IPS-NIHi7 (cell line): ENCODE measurements around the gene RLN3.
A peak's percentile ranks its signal among the peaks of the same experiment; 100 is the strongest.

Experiments
- DNase-seq: peaks from one replicate; pipeline ENCODE4 v3.0.0; 2012; ENCODE audit warnings: mixed read lengths; ENCODE audit errors: extremely low spot score

RLN3 gene

DNA sequence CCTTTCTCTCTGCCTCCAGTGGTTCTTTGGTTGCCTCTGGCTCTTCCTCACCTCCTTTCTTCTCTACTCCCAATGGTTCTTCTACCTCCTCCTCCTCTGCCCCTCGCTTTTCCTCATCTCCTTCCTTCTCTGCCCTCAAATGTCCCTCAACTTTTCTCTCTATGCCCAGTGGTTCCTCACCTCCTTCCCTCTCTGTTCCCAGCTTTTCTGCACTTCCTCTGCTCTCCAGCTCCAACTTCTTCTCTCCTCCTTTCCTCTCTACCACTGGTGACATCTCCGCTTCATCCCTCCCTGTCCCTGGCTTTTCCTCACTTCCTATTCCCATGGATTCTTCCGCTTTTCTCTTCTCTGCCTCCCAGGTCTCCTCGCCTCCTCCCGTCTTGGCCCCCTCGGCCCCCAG, 26.2 kb downstream of the RLN3 start:
- DNase-seq: no peak

DNA sequence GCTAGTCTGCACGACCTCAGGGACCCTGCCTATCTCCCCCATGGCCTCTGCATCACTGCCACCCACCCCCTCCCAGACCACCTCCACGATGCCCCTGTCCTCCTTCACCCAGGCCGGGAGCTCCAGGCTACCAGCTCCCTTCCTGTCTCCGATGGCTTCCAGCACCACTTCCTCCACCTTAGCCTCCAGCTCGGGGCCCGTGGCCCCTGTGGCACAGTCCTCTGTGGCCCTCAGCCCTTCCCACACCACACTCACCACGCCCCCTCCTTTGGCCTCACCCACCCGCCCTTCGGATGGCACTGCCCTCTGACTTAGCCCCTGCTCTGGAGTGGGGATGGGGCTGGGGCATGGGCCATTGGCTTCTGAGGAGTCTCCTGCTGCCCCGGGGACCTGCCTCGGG, 26.8 kb downstream of the RLN3 start:
- DNase-seq: no peak

DNA sequence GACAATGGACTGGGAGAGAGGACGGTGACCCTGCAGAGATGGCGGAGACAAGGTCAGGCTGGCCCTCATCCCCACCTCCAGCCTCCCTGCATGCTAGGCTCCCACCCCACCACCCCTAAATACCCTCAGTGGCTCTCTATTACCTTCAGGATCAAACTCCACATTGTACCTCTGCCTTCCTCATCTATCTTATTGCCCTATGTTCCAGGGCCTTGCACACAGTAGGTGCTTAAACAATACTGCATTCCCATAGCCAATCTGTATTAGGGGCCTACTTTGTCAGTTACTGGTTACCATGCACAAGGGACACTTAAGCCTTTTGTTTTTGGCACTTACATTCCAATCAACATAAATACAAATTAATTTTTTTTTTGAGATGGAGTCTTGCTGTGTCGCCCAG, 27.4 kb downstream of the RLN3 start:
- no peak for DNase-seq

DNA sequence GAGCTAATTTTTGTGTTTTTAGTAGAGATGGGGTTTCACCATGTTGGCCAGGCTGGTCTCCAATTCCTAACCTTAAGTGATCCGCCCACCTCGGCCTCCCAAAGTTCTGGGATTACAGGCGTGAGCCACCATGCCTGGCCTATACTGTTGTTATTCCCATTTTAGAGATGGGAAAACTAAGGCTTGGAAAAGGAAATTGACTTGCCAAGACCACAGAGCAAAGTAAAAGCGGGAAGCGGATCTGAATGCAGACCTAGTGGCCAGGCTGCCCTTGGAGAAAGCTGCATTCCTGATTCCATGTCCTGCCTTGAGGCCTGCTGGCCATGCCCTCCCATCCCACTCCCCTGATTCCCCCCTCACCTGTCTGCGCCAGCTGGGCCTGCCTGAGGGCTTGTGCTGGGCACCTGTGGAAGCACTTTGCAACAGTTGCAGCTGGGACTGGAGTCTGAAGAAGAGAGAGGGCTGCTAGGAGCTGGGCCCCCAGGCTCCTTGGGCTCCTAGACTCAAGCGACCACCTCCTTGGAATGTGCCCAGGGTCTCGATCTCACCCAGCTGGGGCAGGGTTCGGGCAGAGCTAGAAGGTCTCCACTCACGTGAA, 28.2 kb downstream of the RLN3 start:
- DNase-seq: no peak

DNA sequence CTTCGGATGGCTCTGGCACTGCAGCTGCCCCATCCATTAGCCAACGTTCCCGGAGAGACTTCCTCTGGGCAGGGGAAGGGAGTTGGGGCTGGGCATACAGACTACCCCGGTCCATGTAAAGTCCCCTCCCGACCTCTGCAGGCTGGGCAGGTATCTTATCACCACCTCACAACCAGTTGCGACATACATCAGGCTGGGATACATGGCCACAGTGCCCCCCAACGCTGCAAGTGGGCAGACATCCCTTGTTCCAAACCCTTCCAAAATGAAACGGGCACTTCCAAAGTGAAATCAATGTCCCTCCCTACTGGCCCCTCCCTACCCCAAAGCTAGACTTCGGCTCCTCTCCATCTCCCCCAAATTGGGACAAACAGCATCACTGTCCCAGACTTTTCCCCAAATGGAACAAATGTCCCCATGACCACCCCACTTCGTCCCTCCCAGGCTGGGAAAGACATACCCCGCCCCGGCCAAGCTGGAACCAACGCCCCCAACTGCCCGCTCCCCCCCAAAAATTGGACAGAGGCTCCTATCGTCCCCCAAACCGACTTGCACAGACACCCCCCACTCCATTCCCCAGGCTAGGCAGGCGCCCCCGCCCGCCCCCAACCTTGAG, 28.9 kb downstream of the RLN3 start:
- DNase-seq: peak; percentile 10

DNA sequence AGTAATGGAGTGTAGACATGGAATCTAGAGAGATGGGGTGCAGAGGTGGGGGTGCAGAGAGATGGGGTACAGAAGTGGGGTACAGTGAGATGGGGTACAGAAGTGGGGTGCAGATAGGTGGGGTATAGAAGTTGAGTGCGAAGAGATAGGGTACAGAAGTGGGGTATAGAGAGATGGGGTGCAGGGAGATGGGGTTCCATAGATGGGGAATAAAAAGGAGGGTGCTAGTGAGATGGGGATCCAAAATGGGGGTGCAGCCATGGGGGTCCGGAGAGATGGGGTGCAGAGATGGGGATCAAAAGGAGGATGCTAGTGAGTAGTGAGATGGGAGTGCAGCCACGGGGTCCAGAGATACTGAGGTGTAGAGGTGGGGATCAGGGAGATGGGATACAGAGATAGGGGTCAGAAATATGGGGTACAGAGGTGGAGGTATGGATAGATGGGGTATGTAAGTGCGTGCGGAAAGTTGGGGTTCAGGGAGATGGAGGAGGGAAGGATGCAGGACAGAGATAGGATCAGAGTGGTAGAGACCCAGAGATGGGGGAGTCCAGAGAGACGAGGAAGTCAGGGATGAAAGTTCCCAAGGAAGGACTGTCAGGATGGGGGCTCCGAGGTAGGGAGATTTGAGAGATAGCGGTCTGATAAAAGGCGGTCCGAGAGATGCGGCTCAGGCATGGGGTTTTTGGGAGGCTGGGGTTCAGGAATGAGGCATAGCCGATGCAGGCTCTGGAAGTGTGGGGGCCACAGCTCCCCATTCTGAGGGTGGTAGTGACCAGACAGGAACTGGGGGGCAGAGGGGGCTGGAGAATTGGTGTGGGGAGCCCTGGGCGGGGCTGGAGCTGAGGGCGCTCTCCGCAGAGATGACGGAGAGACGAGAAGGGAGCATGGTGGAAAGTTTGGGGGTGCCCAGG, 30.5 kb downstream of the RLN3 start:
- DNase-seq: no peak

DNA sequence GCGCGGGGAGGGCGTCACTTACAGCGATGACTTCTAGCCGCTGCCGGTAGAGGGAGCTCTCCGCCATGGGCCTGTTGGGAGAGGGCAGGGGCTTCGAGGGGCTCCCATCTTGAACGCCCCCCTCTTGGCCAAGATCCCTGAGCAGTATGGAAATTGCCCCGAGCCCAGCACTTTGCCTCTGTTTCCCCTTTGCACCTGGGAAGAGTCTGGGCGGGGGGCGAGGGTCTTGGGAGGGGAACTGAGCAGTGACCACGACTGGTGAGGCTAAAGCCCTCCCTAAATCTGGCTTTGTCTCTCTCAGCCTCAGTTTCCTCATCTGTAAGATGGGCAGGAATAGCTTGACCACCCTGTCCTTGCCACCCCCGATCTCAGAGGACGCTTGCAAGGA, 31.1 kb downstream of the RLN3 start:
- DNase-seq: peak; percentile 69

DNA sequence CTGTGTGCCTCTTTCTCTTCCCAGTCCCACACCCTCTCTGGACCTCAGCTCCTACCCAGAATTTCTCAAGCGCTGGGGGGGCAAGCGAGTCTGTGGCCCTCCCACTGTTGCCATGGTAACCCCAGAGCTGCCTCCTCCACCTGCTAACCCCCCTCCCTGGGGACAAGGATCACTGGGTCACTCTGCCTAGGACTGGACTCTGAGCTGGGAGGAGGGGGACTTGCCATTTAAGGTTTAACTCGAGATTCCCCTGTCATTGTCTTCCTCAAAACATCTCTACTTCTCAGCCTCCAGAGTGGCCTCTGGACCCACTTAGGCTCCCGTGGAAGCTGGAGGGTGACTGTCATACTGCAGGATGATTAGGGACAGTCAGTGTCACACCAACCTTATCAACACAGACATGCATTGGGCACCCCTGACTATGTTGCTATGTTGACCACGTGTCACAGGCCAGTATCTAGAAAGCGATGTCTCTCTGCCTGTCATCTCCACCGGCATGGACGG, 31.8 kb downstream of the RLN3 start:
- DNase-seq: no peak

DNA sequence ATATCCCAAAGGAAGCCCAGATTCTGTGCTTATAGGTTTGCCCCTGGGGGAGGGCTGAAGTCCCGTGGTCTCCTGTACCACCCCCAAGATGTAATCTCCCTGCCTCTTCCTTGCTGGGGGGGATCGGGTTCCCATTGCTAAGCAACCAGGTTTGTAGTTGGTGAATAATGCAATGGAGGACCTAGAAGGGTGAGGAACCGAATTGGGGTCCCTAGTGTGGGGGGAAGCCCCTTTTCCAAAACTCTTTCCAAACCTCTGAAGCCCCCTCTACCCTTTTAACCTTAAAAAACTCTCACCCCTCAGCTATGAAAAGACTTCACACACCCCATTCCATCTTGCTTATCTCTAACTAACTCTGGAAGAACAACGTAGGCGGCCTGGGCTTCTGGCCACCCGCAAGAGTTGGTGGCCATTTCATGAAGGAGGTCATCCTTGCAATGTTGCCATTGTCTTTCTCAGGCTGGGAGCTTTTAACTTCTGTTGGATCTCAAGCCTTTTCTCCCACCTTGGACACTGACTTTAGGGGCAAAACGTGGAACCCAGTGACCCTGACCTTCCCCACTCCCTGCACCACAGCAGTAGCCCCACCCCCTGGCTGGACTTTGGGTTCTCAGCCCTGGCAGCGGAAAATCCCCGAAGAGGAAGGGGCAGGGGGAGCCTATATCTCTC, 33.3 kb downstream of the RLN3 start:
- DNase-seq: no peak

DNA sequence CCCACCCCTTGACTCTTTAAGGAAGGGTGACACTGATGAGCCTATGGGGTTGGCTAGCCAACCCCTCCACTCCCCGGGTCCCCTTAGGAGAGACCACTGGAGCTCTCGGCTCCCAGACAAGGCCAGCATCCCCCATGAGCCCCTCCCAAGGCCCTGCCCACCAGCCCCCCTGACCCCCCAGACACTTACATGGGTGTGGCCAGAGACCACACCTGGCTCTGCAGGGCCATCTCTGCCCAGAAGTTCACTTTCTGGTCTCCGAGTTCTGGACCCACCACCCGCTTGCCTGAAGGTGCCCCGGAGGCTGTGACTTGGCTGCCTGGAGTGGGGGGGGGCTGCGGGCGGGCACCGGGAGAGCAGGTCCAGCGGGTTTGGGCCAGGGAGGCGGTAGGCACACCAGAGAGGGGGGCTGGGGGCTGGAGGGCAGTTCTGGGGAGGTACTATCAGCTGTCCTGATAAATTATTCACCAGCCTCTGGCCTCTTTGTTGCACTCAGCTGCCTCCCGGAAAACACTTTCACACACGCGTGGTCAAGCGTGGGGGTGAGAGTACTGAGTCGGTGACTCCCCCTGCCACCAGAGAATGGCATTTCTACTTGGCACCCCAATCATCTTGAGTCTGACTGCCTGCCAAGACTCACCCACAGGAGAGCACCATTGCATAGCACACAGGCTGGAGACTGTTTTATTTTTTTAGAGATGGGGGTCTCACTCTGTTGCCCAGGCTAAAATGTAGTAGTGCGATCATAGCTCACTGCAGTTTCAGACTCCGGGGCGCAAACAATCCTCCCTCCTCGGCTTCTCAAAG, 34.0 kb downstream of the RLN3 start, which contains the start of gene PALM3:
Gene PALM3, minus strand, starts transcription at position 326 of the 807 bp plus-strand sequence. Its CDS starts 96 bp downstream, at position 230.
- no peak for DNase-seq

DNA sequence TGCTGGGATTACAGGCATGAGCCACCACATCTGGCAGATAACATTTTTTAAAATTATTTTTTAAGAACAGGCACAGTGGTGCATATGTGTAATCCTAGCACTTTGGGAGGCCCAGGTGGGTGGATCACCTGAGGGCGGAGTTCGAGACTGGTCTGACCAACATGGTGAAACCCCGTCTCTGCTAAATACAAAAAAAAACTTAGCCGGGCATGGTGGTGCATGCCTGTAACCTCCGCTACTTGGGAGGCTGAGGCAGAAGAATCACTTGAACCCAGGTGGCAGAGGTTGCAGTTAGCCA, 34.6 kb downstream of the RLN3 start:
- no peak for DNase-seq

DNA sequence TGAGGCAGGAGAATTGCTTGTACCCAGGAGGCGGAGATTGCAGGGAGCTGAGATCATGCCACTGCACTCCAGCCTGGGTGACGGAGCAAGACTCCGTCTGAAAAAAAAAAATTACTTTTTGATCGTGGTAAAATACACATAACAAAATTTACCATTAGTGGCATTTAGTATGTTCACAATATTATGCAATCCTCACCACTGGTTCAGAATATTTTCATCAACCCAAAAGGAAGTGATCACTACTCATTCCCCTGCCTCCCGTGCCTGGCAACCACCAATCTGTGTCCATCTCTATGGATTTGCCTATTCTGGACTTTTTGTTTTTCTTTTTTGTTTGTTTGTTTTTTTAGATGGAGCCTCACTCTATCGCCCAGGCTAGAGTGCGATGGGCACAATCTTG, 35.2 kb downstream of the RLN3 start:
- no peak for DNase-seq

DNA sequence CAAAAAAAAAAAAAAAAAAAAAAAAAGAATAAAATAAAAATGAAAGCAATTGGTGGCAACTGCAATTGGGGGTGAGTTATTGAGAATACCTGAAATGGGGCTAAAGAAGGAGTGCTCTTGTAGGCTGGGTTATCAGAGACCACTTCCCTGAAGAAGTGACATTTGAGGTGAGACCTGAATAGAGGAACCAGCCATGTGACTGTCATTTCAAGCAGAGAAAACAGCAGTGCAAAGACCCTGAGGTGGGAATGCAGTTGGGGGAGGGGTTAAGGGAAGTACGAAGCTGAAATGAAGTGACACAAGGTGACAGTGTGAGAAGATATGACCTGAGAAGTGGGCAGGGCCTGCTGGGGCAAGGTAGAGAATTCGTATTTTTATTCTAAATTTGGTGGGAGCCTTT, 38.2 kb downstream of the RLN3 start:
- DNase-seq: no peak

DNA sequence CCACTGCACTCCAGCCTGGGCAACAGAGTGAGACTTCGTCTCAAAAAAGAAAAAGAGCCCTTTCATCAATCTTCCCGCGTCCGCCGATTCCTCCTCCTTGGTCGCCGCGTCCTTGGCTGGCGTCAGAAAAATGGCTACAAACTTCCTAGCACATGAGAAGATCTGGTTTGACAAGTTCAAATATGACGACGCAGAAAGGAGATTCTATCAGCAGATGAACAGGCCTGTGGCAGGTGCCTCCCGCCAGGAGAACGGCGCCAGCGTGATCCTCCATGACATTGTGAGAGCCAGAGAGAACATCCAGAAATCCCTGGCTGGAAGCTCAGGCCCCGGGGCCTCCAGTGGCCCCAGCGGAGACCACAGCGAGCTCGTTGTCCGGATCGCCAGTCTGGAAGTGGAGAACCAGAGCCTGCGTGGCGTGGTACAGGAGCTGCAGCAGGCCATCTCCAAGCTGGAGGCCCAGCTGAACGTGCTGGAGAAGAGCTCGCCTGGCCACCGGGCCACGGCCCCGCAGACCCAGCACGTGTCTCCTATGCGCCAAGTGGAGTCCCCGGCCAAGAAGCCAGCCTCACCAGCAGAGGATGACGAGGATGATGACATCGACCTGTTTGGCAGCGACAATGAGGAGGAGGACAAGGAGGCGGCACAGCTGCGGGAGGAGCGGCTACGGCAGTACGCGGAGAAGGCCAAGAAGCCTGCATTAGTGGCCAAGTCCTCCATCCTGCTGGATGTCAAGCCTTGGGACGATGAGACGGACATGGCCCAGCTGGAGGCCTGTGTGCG, 42.5 kb downstream of the RLN3 start:
- no peak for DNase-seq

DNA sequence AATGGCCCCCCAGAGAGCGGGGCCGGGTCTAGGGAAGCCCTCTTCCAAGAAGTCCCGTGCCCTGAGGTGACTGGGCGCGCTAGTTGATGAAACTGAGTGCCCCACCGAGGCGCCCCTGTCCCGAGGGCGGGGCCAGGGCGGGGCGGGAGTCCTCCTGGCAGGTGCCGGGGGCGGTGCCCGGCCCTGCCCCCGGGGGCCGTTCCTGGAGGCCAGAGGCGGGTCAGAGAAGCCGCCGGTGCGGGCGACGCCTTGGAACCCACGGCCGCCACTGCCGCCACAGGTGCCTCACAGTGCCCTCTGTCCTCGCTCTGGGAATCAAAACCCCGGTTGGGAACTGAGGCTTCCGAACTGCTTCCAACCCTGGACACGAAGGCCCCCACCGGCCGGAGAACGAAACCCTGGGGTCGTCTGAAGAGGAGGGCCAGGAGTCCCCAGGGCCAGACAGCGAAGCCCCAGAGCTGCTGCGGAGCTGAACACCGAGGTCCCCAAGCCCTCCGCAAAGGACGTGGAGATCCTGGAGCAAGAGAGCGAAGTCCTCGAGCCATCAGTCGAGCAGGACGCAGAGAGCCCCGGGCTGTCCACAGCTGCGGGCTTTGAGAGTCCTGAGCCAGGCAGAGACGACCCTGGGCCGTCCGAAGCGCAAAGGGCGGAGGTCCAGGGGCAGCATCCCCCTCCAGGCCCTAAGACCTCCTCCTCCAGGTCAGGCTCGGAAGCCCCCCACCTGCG, 44.8 kb downstream of the RLN3 start, which contains the start of gene MISP3:
Gene MISP3, plus strand, starts transcription at position 252 of the 726 bp plus-strand sequence. CDS start 524 bp downstream, outside the sequence.
- no peak for DNase-seq

DNA sequence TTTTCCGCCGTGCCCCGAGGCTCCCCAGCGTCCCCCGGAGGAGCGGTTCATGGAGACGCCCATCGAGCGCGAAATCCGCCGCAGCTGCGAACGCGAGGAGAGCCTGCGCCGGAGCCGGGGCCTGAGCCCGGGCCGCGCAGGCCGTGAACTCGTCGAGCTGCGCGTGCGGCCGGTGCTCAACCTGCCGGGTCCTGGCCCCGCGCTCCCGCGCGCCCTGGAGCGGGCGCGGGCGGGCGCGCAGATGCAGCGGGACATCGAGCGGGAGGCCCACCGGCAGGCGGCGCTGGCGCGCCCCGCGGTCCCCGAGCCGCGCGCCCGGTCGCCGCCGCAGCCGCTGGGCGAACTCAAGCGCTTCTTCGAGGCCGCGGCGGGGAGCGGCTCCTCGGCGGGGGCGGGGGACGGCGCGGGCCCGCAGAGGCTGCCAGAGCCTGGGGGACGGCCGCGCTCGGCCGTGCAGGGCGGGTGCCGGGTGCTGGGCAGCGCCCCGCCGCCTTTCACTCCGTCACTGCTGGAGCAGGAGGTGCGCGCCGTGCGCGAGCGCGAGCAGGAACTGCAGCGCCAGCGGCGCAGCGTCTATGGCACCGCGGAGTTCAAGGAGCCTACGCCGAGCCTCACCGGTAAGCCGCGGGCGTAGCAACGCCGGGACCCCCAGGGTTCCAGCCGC, 45.4 kb downstream of the RLN3 start:
- DNase-seq: peak; percentile 76

DNA sequence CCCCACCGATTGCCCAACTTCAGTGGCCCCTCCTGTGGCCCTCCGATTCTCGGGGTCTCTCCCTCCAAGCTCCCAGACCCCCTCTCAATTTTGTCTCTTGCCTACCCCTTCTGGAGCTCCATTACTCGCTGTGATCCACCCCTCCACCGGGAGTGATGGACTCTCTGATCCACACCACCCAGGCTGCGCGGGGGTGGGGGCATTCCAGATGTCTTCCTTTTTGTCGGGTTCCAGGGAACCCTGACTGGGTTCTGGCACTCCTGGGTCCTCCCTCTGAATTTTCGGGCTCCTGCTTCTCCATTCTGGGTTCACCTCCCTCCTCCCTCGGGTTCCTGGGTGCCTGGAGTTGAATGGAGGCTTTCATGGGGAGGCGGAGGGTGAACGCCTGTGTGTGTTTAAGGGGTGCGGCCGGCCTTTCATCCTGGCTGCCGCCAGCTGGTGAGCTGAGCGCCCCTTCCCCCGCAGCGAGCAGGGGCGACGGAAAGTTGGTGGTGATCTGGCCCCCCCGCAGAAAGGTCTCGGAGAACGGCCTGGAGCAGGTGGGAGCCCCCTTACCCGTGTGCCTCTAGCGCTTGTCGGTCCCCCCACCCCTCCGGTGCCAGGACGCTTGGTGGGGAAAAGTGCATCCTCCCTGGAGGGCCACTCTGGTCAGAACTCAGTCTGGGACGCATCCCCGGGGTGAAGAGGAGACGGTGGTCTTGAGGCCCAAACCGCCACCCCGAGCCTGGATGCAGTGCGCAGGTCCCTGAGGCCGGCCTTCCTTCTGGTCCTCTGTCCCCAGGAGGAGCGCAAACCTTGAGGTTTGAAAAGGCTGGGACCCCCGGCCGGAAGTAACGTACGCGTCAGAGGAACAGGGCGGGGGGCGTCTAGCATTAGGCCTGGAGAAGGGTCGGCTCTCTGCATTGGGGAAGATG, 46.2 kb downstream of the RLN3 start:
- no peak for DNase-seq

DNA sequence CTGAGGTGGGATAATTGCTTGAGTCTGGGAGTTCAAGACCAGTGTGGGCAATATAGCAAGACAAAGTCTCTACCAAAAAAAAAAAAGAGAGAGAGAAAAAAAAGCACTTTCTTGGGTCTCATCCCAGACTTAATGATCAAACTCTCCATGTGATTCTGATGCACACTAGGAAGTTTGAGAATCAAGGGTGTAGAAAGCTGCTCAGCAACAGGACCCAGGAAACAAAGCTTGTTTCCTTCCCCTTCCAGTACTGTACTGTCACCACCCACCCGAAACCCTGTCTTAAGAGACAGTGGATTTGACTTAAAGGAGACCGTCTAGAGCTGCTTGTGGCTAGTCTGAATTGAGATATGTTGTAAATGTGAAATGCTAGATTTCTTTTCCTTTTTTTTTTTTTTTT, 50.5 kb downstream of the RLN3 start:
- DNase-seq: no peak
